ENCODE results near the gene CCSER1. TPM values are rescaled to one million over a fixed set of nuclear protein-coding genes. Genes with fewer than 3 reads are reported as not detected.

CCSER1 gene
- total RNA-seq, 4 donors from 2014 or later, result 4.0 to 6.0 (median 4.8) TPM

DNA sequence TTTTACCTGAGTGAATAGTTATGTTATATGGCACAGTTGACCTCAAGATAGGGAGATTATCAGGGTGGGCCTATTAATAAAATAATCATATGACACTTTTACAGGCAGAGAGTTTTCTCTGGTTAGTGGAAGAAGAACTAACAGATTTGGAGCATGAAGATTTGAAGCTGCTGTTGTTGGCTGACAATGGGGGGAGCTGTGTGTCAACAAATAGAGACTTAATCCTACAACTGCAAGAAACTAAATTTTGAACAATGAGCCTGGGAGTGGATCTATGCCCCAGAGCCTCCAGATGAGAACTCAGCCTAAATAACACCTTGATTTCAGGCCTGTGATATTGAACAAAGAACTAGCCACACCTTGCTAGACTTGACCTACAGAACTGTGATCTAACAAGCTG, 7.2 kb upstream of the CCSER1 start:
- TF ChIP-seq POLR2A (IDR thresholded peaks at IDR 0.05) (no peak), CTCF (IDR thresholded peaks at IDR 0.05) (no peak), EP300 (IDR thresholded peaks at IDR 0.05) (no peak)
- no peaks in the 10 kb centered on the region for H3K36me3 ChIP-seq
- no peak for DNase-seq (ENCODE audit: low spot score in 2 of 2)

GRCh38 chr4:90120815-90121214, 6.4 kb upstream of the CCSER1 start:
- Histone ChIP-seq H3K4me3 (no peak overlapping the region), H3K27ac (no peak overlapping the region), H3K9me3 (no peaks in the 10 kb centered on the region), H3K4me1 (no peaks in the 10 kb centered on the region), H3K36me3 (no peaks in the 10 kb centered on the region), H3K27me3 (no peaks in the 10 kb centered on the region)
- TF ChIP-seq CTCF (IDR thresholded peaks at IDR 0.05) (no peak), EP300 (IDR thresholded peaks at IDR 0.05) (no peak), POLR2A (IDR thresholded peaks at IDR 0.05) (no peak)
- WGBS, 2 donors, result 64 to 77% methylated on average over 1 of the region's 1 CpG
- no peak for DNase-seq (ENCODE audit: low spot score in 2 of 2)

More for the DNA sequence above, 7.2 kb upstream of the CCSER1 start:
- Histone ChIP-seq H3K27me3 (no peaks in the 10 kb centered on the region), H3K9me3 (no peaks in the 10 kb centered on the region), H3K4me1 (no peaks in the 10 kb centered on the region), H3K27ac (no peak overlapping the region), H3K4me3 (no peak overlapping the region)

DNA sequence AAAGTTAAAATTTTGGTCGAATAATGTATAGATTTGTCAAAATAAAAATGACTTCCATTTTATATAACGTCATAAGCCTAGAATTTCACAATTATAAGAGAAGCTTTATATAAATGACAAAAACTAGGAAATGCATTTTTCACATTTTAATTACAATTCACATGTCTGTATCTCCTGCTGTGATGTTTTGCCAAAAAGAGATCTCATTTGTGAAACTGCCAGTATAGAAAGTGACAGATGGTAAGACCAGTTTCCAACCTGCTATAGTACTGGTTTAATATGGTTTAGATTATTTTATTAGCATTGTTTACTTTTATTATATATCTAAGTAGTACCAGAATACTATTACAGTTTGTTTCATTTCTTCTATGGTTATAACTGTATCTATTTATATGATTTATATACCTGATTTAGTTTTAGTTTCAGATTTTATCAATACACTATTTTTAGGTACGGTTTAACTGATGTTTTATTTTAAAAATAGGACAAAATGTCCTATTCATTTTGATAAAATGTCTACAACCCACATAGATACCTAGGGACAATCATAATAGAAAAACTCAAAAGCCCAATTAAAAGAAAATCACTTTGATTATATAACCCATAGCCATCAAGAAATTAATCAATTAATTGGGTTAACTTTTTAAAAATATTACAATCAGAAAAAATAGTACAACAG, 5.4 kb upstream of the CCSER1 start:
- Histone ChIP-seq H3K36me3 (no peaks in the 10 kb centered on the region), H3K9me3 (no peaks in the 10 kb centered on the region), H3K4me1 (peaks cover 0 to 2% (median 0%) of the 10 kb centered on the region in 4 donors), H3K27me3 (no peaks in the 10 kb centered on the region), H3K4me3 (no peak overlapping the region), H3K27ac (no peak overlapping the region)
- no peak for DNase-seq (ENCODE audit: low spot score in 2 of 2)
- 73 to 77% methylated on average over 3 of the region's 3 CpGs for WGBS, 2 donors
- TF ChIP-seq CTCF (IDR thresholded peaks at IDR 0.05), result no peak
- no peak for TF ChIP-seq EP300 (IDR thresholded peaks at IDR 0.05)
- TF ChIP-seq POLR2A (IDR thresholded peaks at IDR 0.05), result no peak

- Histone ChIP-seq H3K27ac (no peak overlapping the region), H3K4me1 (peaks cover 0 to 7% (median 0%) of the 10 kb centered on the region in 4 donors), H3K36me3 (no peaks in the 10 kb centered on the region), H3K9me3 (no peaks in the 10 kb centered on the region), H3K27me3 (no peaks in the 10 kb centered on the region), H3K4me3 (no peak overlapping the region)
- WGBS, 2 donors, result 83 to 87% methylated on average over 7 of the region's 7 CpGs
- no peak for TF ChIP-seq POLR2A (IDR thresholded peaks at IDR 0.05)
- TF ChIP-seq EP300 (IDR thresholded peaks at IDR 0.05), result no peak
- no peak for TF ChIP-seq CTCF (IDR thresholded peaks at IDR 0.05)
- no peak for DNase-seq (ENCODE audit: low spot score in 2 of 2)
These were observed 4.8 kb upstream of the CCSER1 start for GRCh38 chr4:90122355-90122748.

GRCh38 chr4:90124276-90124675, 2.9 kb upstream of the CCSER1 start:
- H3K27me3 ChIP-seq, result peaks cover 0 to 6% of the 10 kb centered on the region in 2 donors
- H3K27ac ChIP-seq, result no peak overlapping the region
- no peak for DNase-seq (ENCODE audit: low spot score in 2 of 2)
- no peaks in the 10 kb centered on the region for H3K9me3 ChIP-seq
- TF ChIP-seq CTCF (IDR thresholded peaks at IDR 0.05) (no peak), EP300 (IDR thresholded peaks at IDR 0.05) (no peak)
- H3K4me1 ChIP-seq, result peaks cover 0 to 23% (median 0%) of the 10 kb centered on the region in 4 donors
- H3K4me3 ChIP-seq, result no peak overlapping the region
- no peaks in the 10 kb centered on the region for H3K36me3 ChIP-seq
